GM18505 (cell line): ENCODE results near the gene DAAM1.
A peak's percentile ranks its signal among the peaks of the same experiment; 100 is the strongest.

ENCODE experiments used
- ATAC-seq: cut with Tn5 transposase; IDR thresholded peaks from one replicate; pipeline ENCODE4 v1.9.1; 2021; ENCODE audit not compliant: unreplicated experiment
- POLR2A ChIP-seq: IDR thresholded peaks from 4 replicates; pipeline ENCODE4 v1.6.1; 2011; ENCODE audit warnings: borderline replicate concordance; ENCODE audit not compliant: insufficient read depth, insufficient read length; ENCODE audit errors: extremely low read depth

DAAM1 gene

GRCh38 chr14:59245809-59246295 lies 57.4 kb downstream of the DAAM1 start:
- peak; percentile 88 for ATAC-seq

DNA sequence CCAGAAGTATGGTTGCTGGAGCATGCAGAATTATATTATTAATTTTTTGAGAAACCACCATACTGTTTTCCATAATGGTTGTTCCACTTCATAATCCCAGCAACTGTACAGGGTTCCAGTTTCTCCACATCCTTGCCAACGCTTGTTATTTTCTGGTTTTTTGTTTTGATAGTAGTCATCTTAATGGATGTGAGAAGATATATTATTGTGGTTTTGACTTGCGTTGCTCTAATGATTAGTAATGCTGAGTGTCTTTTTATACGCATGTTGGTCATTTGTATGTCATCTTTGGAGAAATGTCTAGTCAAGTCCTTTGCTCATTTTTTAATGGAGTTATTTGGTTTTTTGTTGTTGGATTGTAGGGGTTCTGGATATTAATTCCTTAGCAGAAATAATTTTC lies 58.1 kb downstream of the DAAM1 start:
- ATAC-seq: no peak
- TF ChIP-seq POLR2A: no peak

More at GRCh38 chr14:59245809-59246295, 57.4 kb downstream of the DAAM1 start:
- no peak for TF ChIP-seq POLR2A

DNA sequence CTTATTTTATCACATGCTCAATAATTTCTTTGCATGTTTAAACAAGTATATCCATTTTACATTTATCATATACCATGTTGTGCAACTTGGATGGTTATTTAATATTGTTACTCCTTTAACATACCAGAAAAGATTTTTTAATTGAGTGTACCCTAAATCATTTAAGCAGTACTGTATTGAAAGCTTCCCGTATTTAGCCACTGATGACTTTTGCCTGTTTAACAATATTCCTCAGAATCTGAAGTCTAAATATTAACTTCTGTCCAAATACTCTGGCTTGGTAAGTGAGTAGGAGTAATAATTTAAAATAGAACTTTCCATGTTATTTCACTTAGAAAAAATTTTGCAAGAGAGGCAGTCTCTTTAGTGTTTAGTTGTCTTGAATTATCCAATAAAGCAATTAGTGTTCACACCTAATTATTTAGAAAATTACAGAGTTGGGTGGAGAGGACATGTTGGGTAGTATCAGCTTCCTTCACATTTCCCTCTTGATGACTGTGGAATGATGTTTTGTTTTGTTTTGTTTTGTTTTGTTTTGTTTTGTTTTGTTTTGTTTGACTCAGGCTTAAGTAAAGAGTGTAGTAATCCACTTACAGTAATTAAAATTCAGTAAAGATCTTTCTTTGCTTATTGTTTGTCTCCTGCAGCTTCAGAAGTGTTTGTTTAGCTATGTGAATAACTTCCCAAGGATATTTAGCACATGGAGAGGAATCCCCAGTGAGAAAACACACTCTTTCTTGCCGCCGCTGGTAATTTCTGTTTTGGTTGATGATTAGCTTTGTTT lies 59.5 kb downstream of the DAAM1 start:
- ATAC-seq: no peak
- TF ChIP-seq POLR2A: no peak

DNA sequence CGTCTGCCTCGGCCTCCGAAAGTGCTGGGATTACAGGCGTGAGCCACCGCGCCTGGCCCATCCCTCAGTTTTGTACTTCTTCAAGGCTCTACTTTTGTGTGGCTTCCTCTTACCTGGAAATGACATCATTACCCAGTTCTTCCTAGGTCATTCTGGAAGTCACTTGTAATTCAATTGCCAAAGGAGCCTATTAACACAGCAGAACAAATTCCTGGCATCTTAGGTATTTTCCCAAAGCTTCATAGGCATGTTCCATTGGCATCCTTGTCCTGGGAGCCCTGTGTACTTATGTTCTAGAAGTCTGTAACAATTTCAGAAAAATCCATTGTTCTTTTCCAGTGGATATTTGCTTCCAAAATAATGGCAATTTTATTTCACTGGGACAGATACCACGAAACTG lies 60.6 kb downstream of the DAAM1 start:
- ATAC-seq: no peak
- TF ChIP-seq POLR2A: no peak

GRCh38 chr14:59251811-59252771 lies 63.6 kb downstream of the DAAM1 start:
- ATAC-seq: no peak
- TF ChIP-seq POLR2A: no peak

DNA sequence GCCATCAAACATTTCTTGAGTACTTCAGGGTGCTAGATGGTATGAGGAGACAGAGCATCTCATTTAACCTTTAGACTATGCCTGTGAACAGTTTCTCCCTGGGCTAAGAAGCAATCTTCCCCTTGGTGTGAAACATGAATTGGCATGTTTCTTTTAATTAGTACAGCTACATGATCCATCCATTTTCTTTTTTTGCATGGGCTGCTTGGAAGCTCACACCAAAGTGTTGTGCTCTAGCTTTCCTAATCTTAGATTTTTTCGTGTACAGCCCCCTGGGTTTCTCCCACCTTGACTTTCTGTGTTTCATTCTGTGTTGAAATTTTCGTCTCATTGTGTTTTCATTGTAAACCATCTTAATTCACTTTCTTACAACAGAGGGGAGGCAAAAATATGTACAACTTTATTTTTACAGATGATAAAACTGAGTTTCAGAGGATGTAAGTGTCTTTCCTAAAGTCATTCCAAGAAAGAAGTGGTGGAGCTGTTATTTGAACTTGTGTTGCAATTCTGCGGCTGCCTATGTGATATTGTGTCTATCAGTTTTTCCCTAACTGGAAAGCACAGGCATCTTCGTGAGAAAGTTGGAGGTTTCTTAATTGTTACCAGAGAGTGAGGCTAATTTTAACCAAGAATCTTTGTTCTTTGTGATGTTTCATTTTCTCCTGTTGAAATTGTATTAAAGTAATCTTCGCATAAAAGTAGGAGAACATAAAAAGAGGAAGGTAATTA lies 64.5 kb downstream of the DAAM1 start:
- no peak for ATAC-seq
- no peak for TF ChIP-seq POLR2A

GRCh38 chr14:59253527-59253926 lies 65.1 kb downstream of the DAAM1 start:
- no peak for TF ChIP-seq POLR2A

DNA sequence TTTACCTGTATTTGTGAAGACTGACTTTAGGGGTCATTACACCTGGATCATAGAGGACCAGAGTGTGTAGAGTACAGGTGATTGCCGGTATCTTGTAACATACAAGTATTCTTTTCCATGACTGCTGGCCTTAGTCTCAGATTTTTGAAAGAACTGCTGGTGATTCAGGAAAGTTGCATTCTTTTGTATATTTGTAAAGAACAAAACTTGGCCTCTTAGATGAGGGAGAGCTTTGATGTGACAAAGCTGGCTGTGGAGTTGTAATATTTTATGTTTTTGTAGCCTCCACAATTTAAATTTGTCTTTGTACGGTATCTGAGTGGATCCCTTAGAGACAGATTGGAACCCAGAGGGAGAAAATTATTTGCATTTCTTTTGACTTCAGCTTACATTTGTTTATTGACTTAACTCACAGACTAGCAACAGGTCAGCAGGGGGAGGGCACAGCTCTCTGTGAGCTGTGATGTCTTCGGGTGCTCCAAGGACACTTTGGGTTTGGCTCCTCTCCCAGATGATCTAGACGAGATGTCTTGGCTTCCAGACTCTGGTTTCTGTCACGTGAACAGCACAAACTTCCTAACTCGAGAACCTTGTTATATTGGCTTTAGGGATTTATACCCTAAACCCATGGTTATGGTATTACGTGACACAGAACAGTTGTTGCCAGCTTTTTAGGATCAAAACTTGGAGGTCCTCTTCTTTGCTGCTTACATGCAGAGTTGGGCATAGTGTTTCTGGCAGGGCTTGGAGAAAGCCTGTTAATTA lies 65.9 kb downstream of the DAAM1 start:
- no peak for ATAC-seq
- TF ChIP-seq POLR2A: no peak

More at GRCh38 chr14:59253527-59253926, 65.1 kb downstream of the DAAM1 start:
- no peak for ATAC-seq

DNA sequence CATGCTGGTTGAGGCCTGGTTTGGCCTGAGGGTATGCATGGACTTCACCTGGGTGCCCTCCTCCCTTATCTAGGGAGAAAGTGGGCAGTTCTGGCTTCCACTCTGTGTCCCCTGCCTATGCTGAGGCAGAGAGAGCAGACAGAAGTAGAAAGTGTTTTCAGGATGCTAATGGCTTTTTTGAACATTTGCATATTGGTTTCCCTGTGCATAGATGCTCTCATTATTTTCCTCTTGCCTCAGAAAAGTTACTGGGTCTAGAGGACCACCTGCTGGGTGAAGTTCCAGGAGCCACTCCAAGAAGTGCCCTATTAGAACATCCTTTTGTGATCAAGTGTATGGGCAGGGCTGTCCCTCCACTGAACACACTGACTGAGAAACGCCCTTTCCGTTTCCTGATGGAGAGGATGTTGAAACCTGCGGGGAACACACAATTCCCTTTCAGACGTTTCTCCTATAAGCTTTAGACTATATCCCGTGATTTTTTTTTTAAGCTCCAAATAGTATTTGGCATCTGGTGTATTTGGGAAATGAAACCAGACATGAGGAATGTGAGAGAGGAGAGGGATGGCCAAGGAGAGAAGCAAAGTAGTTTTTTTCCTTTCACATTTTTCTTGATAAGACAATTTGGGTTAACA lies 66.6 kb downstream of the DAAM1 start:
- no peak for ATAC-seq
- TF ChIP-seq POLR2A: no peak

GRCh38 chr14:59256331-59256730 lies 67.9 kb downstream of the DAAM1 start:
- no peak for ATAC-seq
- TF ChIP-seq POLR2A: no peak

- no peak for TF ChIP-seq POLR2A
- ATAC-seq: no peak
These were observed 72.9 kb downstream of the DAAM1 start for GRCh38 chr14:59261334-59261733.
